Measurements from ENCODE around the gene POLA1. TPM values are rescaled to one million over a fixed set of nuclear protein-coding genes. Genes with fewer than 3 reads are reported as not detected.

POLA1 gene
- total and polyA plus RNA-seq, 2 donors (not counting 1 experiment from before 2014, with no cell fraction given) = 3.0 to 16.3 TPM

DNA sequence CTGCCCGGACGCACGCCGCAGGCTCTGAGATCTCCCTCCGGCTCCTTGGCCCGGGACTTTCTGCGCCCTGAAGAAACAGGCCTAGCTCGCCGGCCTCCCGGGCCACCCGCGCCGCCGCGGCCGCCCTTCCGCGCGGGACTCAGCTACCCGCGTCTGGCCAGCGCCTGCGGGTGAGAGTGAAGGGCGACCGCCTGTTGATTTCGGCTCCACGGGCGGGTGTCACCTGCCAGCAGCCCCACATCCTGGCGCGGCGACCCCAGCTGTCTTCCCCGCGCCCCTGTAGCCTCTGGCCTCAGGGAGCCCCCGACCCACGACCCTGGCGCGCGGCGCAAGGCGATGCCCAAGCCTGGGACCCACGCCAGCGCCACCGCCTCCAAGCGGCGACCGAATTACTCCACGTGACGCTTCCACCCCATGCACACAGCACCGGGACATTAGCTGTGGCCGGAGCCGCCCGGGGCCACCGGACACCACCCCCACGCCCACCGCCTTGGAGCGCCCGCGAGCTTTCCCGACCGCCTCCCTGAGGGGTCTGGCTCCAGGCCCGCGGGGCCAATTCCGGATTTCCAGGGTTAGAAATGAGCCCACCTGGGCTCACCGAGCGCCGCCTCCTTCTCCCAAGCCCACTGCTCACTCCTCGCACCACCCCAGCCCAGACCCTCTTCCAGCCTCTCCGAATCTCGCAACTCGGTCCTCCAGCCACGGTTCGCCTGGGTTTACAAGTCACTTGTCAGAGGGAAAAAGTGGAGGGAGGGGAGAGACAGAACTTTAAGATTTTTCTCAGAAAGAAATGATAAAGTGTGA lies 311.9 kb downstream of the POLA1 start:
- intact Hi-C loops (cut with micrococcal nuclease) = no loop called here
- H3K79me2 ChIP-seq (ENCODE audit: control insufficient read depth, insufficient read depth, low read length) = no peaks in the 10 kb centered on the region
- ChIA-PET POLR2A (no interaction called here), CTCF (no interaction called here)
- DNase-seq (no peak), ATAC-seq (ENCODE audit: low read depth) (no peak)
- H3K4me1 Mint-ChIP-seq = peaks cover 13% of the 10 kb centered on the region
- H3K4me2 ChIP-seq (replicated peaks; ENCODE audit: low read depth, low read length, poor library complexity, severe bottlenecking) = no peak overlapping the region
- no peaks in the 10 kb centered on the region for H4K20me1 ChIP-seq (ENCODE audit: control insufficient read depth, insufficient read depth, low read length, poor library complexity, severe bottlenecking)
- TF ChIP-seq, protein P1, sequence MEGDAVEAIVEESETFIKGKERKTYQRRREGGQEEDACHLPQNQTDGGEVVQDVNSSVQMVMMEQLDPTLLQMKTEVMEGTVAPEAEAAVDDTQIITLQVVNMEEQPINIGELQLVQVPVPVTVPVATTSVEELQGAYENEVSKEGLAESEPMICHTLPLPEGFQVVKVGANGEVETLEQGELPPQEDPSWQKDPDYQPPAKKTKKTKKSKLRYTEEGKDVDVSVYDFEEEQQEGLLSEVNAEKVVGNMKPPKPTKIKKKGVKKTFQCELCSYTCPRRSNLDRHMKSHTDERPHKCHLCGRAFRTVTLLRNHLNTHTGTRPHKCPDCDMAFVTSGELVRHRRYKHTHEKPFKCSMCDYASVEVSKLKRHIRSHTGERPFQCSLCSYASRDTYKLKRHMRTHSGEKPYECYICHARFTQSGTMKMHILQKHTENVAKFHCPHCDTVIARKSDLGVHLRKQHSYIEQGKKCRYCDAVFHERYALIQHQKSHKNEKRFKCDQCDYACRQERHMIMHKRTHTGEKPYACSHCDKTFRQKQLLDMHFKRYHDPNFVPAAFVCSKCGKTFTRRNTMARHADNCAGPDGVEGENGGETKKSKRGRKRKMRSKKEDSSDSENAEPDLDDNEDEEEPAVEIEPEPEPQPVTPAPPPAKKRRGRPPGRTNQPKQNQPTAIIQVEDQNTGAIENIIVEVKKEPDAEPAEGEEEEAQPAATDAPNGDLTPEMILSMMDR (IDR thresholded peaks at IDR 0.05) = no peak
- TF ChIP-seq EZH2 (IDR thresholded peaks at IDR 0.05; ENCODE audit: borderline replicate concordance, insufficient read depth, low read depth, low read length, poor library complexity, severe bottlenecking) = no peak
- peaks cover 26% of the 10 kb centered on the region for H3K27me3 Mint-ChIP-seq
- 10% methylated on average over 37 of the region's 72 CpGs for WGBS (ENCODE audit: insufficient coverage)
- H3K9me3 ChIP-seq (ENCODE audit: control extremely low read depth in 1 of 3, control insufficient read depth in 2 of 3, insufficient read depth in 1 of 3, low read length in 2 of 3) = peaks cover 0 to 3% (median 0%) of the 10 kb centered on the region in 3 donors
- no peak overlapping the region for H2AFZ ChIP-seq (ENCODE audit: insufficient read depth, low read depth, low read length, poor library complexity, severe bottlenecking)
- H3K36me3 ChIP-seq (replicated peaks in 1 of 2; ENCODE audit: control extremely low read depth in 1 of 2, control insufficient read depth in 1 of 2, extremely low read depth in 1 of 2, insufficient read depth in 2 of 2, low read length in 1 of 2) = no peaks in the 10 kb centered on the region
- no peaks in the 10 kb centered on the region for H3K9me3 Mint-ChIP-seq (ENCODE audit: insufficient read depth)
- no peak overlapping the region for H3K27ac ChIP-seq (ENCODE audit: low read length in 2 of 2)
- H3K4me3 Mint-ChIP-seq = no peak overlapping the region
- no peak overlapping the region for H3K27ac Mint-ChIP-seq
- H3K9ac ChIP-seq (ENCODE audit: low read length) = no peak overlapping the region
- H3K4me3 ChIP-seq (ENCODE audit: control extremely low read depth in 1 of 5, extremely low read depth in 1 of 5, insufficient read depth in 1 of 5, low read depth in 2 of 5, low read length in 4 of 5) = no peak overlapping the region
- H3K27me3 ChIP-seq (replicated peaks in 1 of 4; ENCODE audit: control extremely low read depth in 1 of 4, control insufficient read depth in 3 of 4, insufficient read depth in 4 of 4, low read length in 3 of 4) = peaks cover 0 to 47% (median 15%) of the 10 kb centered on the region in 4 experiments
- H3K4me1 ChIP-seq (ENCODE audit: control insufficient read depth in 2 of 2, insufficient read depth in 2 of 2, low read length in 2 of 2) = no peaks in the 10 kb centered on the region

DNA sequence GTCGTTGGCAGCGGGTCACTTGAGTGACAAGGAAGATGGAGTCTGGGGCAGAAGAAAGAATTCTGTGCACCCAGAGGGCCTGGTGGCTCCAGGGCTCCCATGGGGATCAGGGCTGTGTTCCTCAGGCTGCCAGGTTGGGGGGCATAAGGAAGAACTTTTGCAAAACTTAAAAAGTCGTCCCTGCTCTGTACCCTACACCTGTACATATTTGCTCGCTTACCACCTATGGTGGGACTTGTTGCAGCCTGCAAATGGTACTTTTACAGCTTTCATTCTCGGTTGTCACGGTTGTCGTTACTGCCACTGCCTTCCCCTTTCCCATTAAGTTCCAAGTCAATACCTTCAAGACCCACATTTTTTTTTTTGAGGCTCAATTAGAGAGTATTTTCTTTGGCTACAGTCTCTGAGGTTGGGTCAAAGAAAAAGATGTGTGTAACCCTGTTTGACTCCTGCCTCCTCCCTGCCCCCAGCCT lies 312.9 kb downstream of the POLA1 start:
- peaks cover 0 to 57% (median 17%) of the 10 kb centered on the region in 4 experiments for H3K27me3 ChIP-seq (replicated peaks in 1 of 4; ENCODE audit: control extremely low read depth in 1 of 4, control insufficient read depth in 3 of 4, insufficient read depth in 4 of 4, low read length in 3 of 4)

More for the DNA sequence above, 312.9 kb downstream of the POLA1 start:
- intact Hi-C loops (cut with micrococcal nuclease) = no loop called here
- H3K36me3 ChIP-seq (replicated peaks in 1 of 2; ENCODE audit: control extremely low read depth in 1 of 2, control insufficient read depth in 1 of 2, extremely low read depth in 1 of 2, insufficient read depth in 2 of 2, low read length in 1 of 2) = no peaks in the 10 kb centered on the region
- DNase-seq (no peak), ATAC-seq (ENCODE audit: low read depth) (no peak)
- H3K27ac ChIP-seq (ENCODE audit: low read length in 2 of 2) = no peak overlapping the region
- WGBS (ENCODE audit: insufficient coverage) = 30% methylated on average over 2 of the region's 7 CpGs
- no peak overlapping the region for H3K9ac ChIP-seq (ENCODE audit: low read length)
- Mint-ChIP-seq H3K27ac (no peak overlapping the region), H3K27me3 (peaks cover 30% of the 10 kb centered on the region), H3K9me3 (ENCODE audit: insufficient read depth) (no peaks in the 10 kb centered on the region), H3K4me3 (no peak overlapping the region), H3K4me1 (peaks cover 12% of the 10 kb centered on the region)
- peaks cover 0 to 8% (median 0%) of the 10 kb centered on the region in 3 donors for H3K9me3 ChIP-seq (ENCODE audit: control extremely low read depth in 1 of 3, control insufficient read depth in 2 of 3, insufficient read depth in 1 of 3, low read length in 2 of 3)
- no peaks in the 10 kb centered on the region for H4K20me1 ChIP-seq (ENCODE audit: control insufficient read depth, insufficient read depth, low read length, poor library complexity, severe bottlenecking)
- H2AFZ ChIP-seq (ENCODE audit: insufficient read depth, low read depth, low read length, poor library complexity, severe bottlenecking) = no peak overlapping the region
- peaks cover under 1 to 5% of the 10 kb centered on the region in 2 donors for H3K4me1 ChIP-seq (ENCODE audit: control insufficient read depth in 2 of 2, insufficient read depth in 2 of 2, low read length in 2 of 2)
- ChIA-PET CTCF (no interaction called here), POLR2A (no interaction called here)
- no peak overlapping the region for H3K4me3 ChIP-seq (ENCODE audit: control extremely low read depth in 1 of 5, extremely low read depth in 1 of 5, insufficient read depth in 1 of 5, low read depth in 2 of 5, low read length in 4 of 5)
- H3K4me2 ChIP-seq (replicated peaks; ENCODE audit: low read depth, low read length, poor library complexity, severe bottlenecking) = no peak overlapping the region
- no peaks in the 10 kb centered on the region for H3K79me2 ChIP-seq (ENCODE audit: control insufficient read depth, insufficient read depth, low read length)
- no peak for TF ChIP-seq EZH2 (IDR thresholded peaks at IDR 0.05; ENCODE audit: borderline replicate concordance, insufficient read depth, low read depth, low read length, poor library complexity, severe bottlenecking)
- TF ChIP-seq, protein P1 (IDR thresholded peaks at IDR 0.05) = no peak

Measured in B cell (primary cell).